HCT116 (cell line): Measurements from ENCODE around the gene CREBL2.

Experiments
- CTCF ChIP-seq, 3 experiments: fragments of 200-600 bp in 1 of 3; sonication (generic) in 1 of 3; IDR thresholded peaks in 2 of 3; conservative IDR thresholded peaks in 1 of 3; 2 replicates each; pipeline ENCODE4 v1.5.1; 2012 to 2017; ENCODE audit warnings: low read depth in 2 of 3, low read length in 2 of 3, antibody characterized with exemption in 1 of 3, borderline replicate concordance in 1 of 3, control low read depth in 1 of 3, mild to moderate bottlenecking in 1 of 3, mixed read lengths in 1 of 3, mixed run types in 1 of 3, moderate library complexity in 1 of 3; ENCODE audit not compliant: insufficient read depth in 1 of 3
- EZH2 ChIP-seq: fragments of 200-600 bp; sonication (generic); IDR thresholded peaks from 2 replicates; pipeline ENCODE4 v1.6.1; 2017; ENCODE audit warnings: antibody characterized with exemption, mixed run types
- EZH2phosphoT487 ChIP-seq: fragments of 200-600 bp; IDR thresholded peaks from 2 replicates; pipeline ENCODE4 v1.6.1; 2018; ENCODE audit warnings: antibody characterized with exemption, borderline replicate concordance
- FOSL1 ChIP-seq: IDR thresholded peaks from 2 replicates; pipeline ENCODE4 v1.6.1; 2012; ENCODE audit warnings: low read depth
- POLR2A ChIP-seq: IDR thresholded peaks from 2 replicates; pipeline ENCODE4 v1.7.0; 2011; ENCODE audit warnings: borderline replicate concordance; ENCODE audit not compliant: insufficient read depth, insufficient read length; ENCODE audit errors: extremely low read depth
- POLR2AphosphoS5 ChIP-seq: IDR thresholded peaks from 2 replicates; pipeline ENCODE4 v1.6.1; 2011; ENCODE audit warnings: mild to moderate bottlenecking, low read depth, low read length, moderate library complexity
- RAD21 ChIP-seq: IDR thresholded peaks from 2 replicates; pipeline ENCODE4 v1.6.1; 2012; ENCODE audit warnings: low read depth, mild to moderate bottlenecking
- REST ChIP-seq: IDR thresholded peaks from 2 replicates; pipeline ENCODE4 v1.6.1; 2012; ENCODE audit warnings: low read depth
- SP1 ChIP-seq: IDR thresholded peaks from 2 replicates; pipeline ENCODE4 v1.6.1; 2012; ENCODE audit warnings: low read depth
- SRF ChIP-seq: IDR thresholded peaks from 2 replicates; pipeline ENCODE4 v1.6.1; 2012; ENCODE audit warnings: low read depth
- TCF7L2 ChIP-seq: IDR thresholded peaks from 2 replicates; pipeline ENCODE4 v1.7.0; 2011; ENCODE audit warnings: borderline replicate concordance, inconsistent platforms; ENCODE audit not compliant: insufficient read depth, insufficient read length; ENCODE audit errors: extremely low read depth
- YY1 ChIP-seq: IDR thresholded peaks from 2 replicates; pipeline ENCODE4 v1.6.1; 2011; ENCODE audit warnings: low read length, low read depth, moderate library complexity, mild to moderate bottlenecking; ENCODE audit not compliant: insufficient replicate concordance; ENCODE audit errors: extremely low read depth
- ZBTB33 ChIP-seq: IDR thresholded peaks from 2 replicates; pipeline ENCODE4 v1.6.1; 2011; ENCODE audit warnings: mild to moderate bottlenecking, low read length, moderate library complexity; ENCODE audit not compliant: insufficient replicate concordance; ENCODE audit errors: extremely low read depth
- ZNF274 ChIP-seq: fragments of 200-500 bp; sonication (Bioruptor generic); IDR thresholded peaks from 2 replicates; pipeline ENCODE4 v1.6.1; 2014; ENCODE audit warnings: mild to moderate bottlenecking, low read depth, low read length, inconsistent platforms

GRCh38 chr12:12685305-12685704 lies 73.6 kb downstream of the CREBL2 start:
- no peak for TF ChIP-seq CTCF (IDR thresholded peaks at IDR 0.05 in 2 of 3, conservative IDR thresholded peaks at IDR 0.05 in 1 of 3; ENCODE audit: borderline replicate concordance in 1 of 3, insufficient read depth in 1 of 3, low read depth in 2 of 3, low read length in 2 of 3)
- TF ChIP-seq POLR2A, result no peak
- no peak for TF ChIP-seq EZH2
- no peak for TF ChIP-seq SP1
- TF ChIP-seq FOSL1, result no peak
- no peak for TF ChIP-seq TCF7L2
- no peak for TF ChIP-seq ZNF274
- TF ChIP-seq REST, result no peak
- no peak for TF ChIP-seq POLR2AphosphoS5
- no peak for TF ChIP-seq EZH2phosphoT487
- no peak for TF ChIP-seq YY1
- TF ChIP-seq ZBTB33, result no peak
- no peak for TF ChIP-seq SRF
- no peak for TF ChIP-seq RAD21
